ENCODE measurements around the gene ZNF546.

The ZNF546 gene

GRCh38 chr19:40055832-40056504 lies 59.1 kb downstream of the ZNF546 start, which contains the start of gene ZNF780B:
ZNF780B (minus strand) TSS chr19:40056231; CDS start chr19:40050332, 5,899 bp downstream.
- peak; percentile 91 for DNase-seq (ENCODE audit: low spot score)

- no peak for DNase-seq (ENCODE audit: low spot score)
Observed at GRCh38 chr19:40056505-40056904, 59.6 kb downstream of the ZNF546 start.

GRCh38 chr19:40057166-40057565 lies 60.3 kb downstream of the ZNF546 start:
- DNase-seq (ENCODE audit: low spot score), result no peak

GRCh38 chr19:40059624-40060023 lies 62.8 kb downstream of the ZNF546 start:
- no peak for DNase-seq (ENCODE audit: low spot score)

- DNase-seq (ENCODE audit: low spot score), result no peak
Observed at GRCh38 chr19:40070058-40070457, 73.2 kb downstream of the ZNF546 start.

Measured in cerebellar cortex (tissue), 1 donor.